Measurements from ENCODE around the gene DEFB129.

Gene DEFB129

GRCh38 chr20:273884-274283, 46.8 kb downstream of the DEFB129 start:
- no peak overlapping the region for H3K4me3 ChIP-seq (ENCODE audit: low read depth in 1 of 2, low read length in 1 of 2)
- H3K36me3 ChIP-seq, result peaks cover 6% of the 10 kb centered on the region

GRCh38 chr20:275791-276190, 48.7 kb downstream of the DEFB129 start:
- no peaks in the 10 kb centered on the region for H3K27me3 ChIP-seq
- H3K36me3 ChIP-seq, result peaks cover 6% of the 10 kb centered on the region
- TF ChIP-seq CTCF (IDR thresholded peaks at IDR 0.05), result no peak
- H3K9me3 ChIP-seq, result no peaks in the 10 kb centered on the region
- H3K27ac ChIP-seq, result no peak overlapping the region
- H3K4me3 ChIP-seq (ENCODE audit: low read depth in 1 of 2, low read length in 1 of 2), result no peak overlapping the region
- no peaks in the 10 kb centered on the region for H3K4me1 ChIP-seq (ENCODE audit: control insufficient read depth in 1 of 2, insufficient read depth in 1 of 2, low read depth in 1 of 2, low read length in 1 of 2)

More at GRCh38 chr20:273884-274283, 46.8 kb downstream of the DEFB129 start:
- Histone ChIP-seq H3K4me1 (ENCODE audit: control insufficient read depth in 1 of 2, insufficient read depth in 1 of 2, low read depth in 1 of 2, low read length in 1 of 2) (no peaks in the 10 kb centered on the region), H3K9me3 (no peaks in the 10 kb centered on the region), H3K27me3 (no peaks in the 10 kb centered on the region), H3K27ac (no peak overlapping the region)
- TF ChIP-seq CTCF (IDR thresholded peaks at IDR 0.05), result no peak

- no peak for TF ChIP-seq CTCF (IDR thresholded peaks at IDR 0.05)
- Histone ChIP-seq H3K4me3 (ENCODE audit: low read depth in 1 of 2, low read length in 1 of 2) (no peak overlapping the region), H3K4me1 (ENCODE audit: control insufficient read depth in 1 of 2, insufficient read depth in 1 of 2, low read depth in 1 of 2, low read length in 1 of 2) (no peaks in the 10 kb centered on the region), H3K27me3 (no peaks in the 10 kb centered on the region), H3K36me3 (peaks cover 6% of the 10 kb centered on the region), H3K27ac (no peak overlapping the region), H3K9me3 (no peaks in the 10 kb centered on the region)
These were observed 49.8 kb downstream of the DEFB129 start for GRCh38 chr20:276620-277495.

GRCh38 chr20:277496-277781, 50.4 kb downstream of the DEFB129 start:
- Histone ChIP-seq H3K4me1 (ENCODE audit: control insufficient read depth in 1 of 2, insufficient read depth in 1 of 2, low read depth in 1 of 2, low read length in 1 of 2) (no peaks in the 10 kb centered on the region), H3K27me3 (no peaks in the 10 kb centered on the region), H3K27ac (no peak overlapping the region), H3K4me3 (ENCODE audit: low read depth in 1 of 2, low read length in 1 of 2) (no peak overlapping the region), H3K9me3 (no peaks in the 10 kb centered on the region), H3K36me3 (peaks cover 6% of the 10 kb centered on the region)
- TF ChIP-seq CTCF (IDR thresholded peaks at IDR 0.05), result no peak

- H3K4me3 ChIP-seq (ENCODE audit: low read depth in 1 of 2, low read length in 1 of 2), result no peak overlapping the region
- TF ChIP-seq CTCF (IDR thresholded peaks at IDR 0.05), result no peak
- no peaks in the 10 kb centered on the region for H3K4me1 ChIP-seq (ENCODE audit: control insufficient read depth in 1 of 2, insufficient read depth in 1 of 2, low read depth in 1 of 2, low read length in 1 of 2)
- H3K9me3 ChIP-seq, result no peaks in the 10 kb centered on the region
- H3K36me3 ChIP-seq, result peaks cover 6% of the 10 kb centered on the region
- no peaks in the 10 kb centered on the region for H3K27me3 ChIP-seq
- H3K27ac ChIP-seq, result no peak overlapping the region
These were observed 51.1 kb downstream of the DEFB129 start for GRCh38 chr20:278181-278580.
